ENCODE results near the gene MYO5B.
"Not testable (repeated sequence)": the region's sequence is repeated elsewhere in the genome, so short reads cannot be mapped to it uniquely, and the experiment has no call there.

MYO5B gene

DNA sequence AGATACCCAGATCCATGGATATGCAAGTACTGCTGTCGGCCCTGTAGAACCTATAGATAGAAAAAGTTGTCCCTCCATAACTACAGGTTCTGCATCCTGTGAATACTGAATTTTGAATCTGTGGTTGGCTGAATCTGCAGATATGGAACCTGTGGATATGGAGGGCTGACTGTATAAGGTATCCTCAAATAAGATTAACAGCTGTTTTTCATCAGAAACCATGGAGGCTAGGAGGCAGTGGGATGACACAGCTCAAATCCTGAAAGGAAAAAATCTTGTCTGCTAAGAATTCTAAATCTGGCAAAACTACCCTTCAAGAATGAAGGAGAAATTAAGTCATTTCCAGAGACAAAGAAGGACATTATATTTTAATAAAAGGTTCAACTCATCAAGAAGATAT is 367.0 kb downstream of the MYO5B start:
- DNase-seq (ENCODE audit: low spot score): no peak

DNA sequence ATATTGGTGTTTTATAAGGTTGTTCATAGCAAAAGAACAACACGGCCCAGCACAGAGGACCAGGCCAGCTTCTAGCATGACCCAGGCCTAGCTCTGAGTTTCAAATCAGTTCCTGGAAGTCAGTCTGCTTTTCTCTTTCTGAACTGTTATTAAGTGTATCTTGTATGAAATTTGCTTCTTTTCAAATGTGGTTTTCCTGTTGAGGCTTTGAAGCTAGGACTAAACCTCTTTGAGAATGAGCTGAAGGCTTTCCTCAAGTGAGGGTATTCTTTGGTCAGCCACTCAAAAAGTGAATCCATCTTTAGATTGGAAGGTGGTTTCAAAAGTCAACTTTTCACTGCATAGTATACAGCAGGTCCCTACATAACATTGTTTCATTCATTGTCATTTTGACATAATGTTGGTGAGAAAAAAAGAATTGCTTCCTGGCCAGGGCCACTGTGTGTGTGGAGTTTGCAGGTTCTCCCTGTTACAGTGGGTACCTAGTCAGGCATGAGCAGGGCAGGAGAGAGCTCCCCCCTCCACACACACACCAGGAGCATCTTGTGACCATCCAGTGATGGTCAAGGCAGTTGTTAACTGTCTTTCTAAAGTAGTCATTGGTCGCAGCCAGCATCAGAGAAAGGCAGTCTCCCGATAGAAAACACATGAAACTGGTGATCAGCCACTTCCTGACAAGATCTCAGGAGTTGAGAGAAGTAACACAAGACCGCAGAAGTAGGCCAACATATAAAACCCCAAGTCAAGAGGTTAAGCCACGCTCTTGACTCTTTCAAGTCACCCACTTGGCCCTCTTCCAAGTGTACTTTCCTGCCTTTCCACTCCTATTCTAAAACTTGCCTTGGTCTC is 374.9 kb downstream of the MYO5B start:
- no peak for DNase-seq (ENCODE audit: low spot score)

DNA sequence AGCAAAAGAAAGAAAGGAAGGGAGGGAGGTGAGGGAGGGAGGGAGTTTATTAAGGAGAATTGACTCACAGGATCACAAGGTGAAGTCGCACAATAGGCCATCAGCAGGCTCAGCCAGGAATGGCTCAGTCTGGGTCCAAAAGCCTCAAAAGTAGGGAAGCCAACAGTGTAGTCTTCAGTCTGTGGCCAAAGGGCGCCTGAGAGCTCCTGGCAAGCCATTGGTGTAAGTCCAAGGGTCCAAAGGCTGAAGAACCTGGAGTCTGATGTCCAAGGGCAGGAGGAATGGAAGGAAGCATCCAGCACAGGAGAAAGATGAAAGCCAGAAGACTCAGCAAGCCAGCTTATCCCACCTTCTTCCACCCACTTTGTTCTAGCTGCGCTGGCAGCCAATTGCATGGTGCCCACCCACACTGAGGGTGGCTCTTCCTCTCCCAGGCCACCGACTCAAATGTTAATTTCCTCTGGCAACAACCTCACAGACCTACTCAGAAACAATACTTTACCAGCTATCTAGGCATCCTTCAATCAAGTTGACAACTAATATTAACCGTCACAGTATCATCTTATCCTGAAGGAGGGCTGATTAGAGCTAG is 375.8 kb downstream of the MYO5B start:
- DNase-seq (ENCODE audit: low spot score): no peak

DNA sequence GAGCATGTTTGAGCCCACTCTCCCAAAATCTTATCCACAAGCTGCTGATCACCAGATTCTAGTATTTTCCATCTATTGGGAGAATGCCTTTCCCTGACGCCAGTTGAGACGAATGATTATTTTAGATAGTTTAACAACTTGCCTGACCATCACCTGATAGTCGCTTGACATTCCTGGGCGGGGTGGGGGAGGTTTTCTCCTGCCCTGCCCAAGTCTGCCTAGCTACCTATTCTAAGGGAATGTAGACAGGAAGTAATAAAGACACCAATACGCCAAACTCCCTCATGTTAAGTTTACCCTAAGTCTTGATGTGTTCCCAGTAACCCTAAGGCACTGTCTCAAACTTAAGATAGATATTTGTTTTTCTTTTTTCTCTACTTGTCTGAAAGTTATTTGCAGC is 377.0 kb downstream of the MYO5B start:
- DNase-seq (ENCODE audit: low spot score): no peak

DNA sequence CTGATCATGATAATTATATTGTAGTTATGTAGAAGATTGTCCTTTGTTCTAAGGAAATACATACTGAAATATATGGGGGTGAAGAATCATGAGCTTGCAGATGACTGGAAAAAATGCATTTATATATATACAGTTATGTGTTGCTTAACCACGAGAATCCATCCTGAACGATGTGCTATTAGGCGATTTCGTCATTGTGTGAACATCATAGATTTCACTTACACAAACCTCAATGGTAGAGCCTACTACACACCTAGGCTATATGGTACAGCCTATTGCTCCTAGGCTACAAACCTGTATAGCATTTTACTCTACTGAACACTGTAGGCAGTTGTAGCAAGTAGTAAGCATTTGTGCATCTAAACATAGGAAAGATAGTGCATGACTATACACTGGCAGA is 379.0 kb downstream of the MYO5B start:
- DNase-seq (ENCODE audit: low spot score): no peak

DNA sequence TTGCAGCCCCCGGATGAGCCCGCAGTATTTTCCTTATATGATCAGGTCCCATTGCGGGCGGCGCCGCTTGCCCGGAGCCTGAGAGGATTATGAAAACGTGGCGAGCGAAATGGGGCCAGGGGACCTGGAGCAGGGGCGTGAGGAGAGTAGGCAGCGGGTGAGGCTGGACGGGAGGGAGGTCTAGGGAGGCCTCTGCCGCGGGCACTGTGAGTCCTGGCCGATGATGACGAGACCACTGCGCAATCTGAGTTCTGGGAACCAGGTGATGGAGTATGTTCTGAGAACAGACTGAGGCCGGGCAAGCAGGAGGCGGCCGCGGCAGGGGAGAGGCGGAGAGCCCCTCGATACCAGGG is 380.8 kb downstream of the MYO5B start:
- peak; percentile 61 for DNase-seq (ENCODE audit: low spot score)

DNA sequence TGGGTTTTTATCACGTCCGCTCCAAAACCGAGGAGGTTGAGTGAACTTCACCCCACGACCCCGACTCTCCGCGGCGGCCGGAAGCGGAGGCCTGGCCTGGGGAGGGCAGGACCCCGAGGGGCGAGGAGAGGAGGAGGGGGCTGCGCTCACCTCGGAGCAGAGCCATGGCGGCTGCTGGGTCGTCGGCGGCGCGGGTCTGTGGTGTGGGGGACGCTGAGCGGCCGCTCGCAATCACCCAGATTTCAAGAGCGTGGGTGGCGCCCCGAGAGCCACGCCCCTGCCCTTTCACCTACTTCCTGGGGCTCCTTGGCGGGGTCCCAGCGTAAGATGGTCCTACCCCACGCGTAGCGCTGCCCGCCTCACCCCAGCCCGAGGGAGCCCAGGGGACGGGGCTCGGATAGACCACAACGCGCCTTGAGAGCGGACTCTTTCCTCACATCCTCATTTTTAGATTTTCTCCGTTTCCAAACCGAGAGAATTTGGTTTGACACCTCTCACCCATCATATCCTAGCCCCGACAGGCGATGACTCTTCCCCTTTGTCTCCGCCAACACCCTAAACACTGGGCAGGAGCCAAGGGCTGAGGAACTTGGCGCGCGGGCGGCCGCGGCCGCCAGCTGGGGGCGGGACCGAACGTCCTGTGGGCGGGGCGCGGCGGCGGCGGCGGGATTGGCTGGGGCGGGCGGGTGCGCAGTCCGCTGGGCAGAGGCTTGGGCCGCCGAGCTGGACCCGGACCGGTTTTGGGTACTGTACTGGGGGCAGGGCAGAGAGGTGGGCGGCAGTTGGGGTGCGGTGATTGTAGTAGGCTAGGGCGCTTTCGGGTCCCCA is 381.4 kb downstream of the MYO5B start, which contains the start of gene ACAA2:
ACAA2 (minus strand) TSS at position 215 of the 828 bp plus-strand sequence; CDS start at position 166, 49 bp downstream.
- peak; percentile 96 for DNase-seq (ENCODE audit: low spot score)

DNA sequence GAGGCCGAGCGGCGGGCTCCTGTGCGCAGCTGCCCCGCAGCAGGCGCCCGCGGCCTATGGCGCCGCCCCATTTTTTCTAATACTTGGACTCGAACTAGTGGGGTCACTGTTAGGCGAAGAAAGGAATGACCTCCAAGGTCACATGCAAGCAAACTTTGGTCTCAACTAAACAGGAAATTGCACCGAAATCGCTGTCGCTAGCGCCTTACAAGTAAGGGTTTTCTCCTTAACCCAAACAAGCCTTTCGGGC is 382.0 kb downstream of the MYO5B start:
- peak; percentile 64 for DNase-seq (ENCODE audit: low spot score)

DNA sequence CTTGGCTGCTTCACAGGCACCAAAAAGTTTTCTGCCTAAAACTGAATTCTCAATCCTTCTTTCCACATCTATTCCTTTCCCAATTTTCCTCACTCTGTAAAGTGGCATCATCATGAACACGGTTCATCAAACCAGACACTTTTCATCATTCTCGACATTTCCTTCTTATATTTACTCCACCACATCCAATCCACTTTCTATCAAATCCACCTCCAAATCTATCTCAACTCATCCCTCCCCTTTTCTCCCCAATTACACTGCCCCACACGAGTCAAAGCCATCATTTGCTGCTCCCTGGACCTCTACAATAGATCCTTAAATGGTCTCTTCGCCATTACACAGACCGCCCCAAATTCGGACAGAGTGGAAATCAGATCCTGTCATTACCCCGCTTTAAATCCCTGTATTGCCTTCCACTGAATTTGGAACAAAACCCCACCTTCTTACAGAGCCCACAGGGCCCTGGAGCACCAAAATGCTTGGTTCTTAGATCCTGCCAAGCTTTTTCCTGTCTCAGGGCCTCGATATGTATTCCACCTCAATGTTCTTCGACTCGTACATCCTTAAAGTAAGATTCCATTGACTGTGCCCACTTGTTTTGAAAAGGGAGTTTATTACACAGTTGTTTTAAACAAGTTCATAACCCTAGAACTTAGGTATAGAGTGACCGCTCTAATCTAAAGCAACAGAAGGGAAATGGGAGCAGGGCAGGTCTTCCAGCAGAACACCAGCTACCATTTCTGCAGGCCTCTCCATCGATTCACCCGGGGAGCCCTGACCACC is 382.5 kb downstream of the MYO5B start:
- DNase-seq (ENCODE audit: low spot score): peak; percentile 16

DNA sequence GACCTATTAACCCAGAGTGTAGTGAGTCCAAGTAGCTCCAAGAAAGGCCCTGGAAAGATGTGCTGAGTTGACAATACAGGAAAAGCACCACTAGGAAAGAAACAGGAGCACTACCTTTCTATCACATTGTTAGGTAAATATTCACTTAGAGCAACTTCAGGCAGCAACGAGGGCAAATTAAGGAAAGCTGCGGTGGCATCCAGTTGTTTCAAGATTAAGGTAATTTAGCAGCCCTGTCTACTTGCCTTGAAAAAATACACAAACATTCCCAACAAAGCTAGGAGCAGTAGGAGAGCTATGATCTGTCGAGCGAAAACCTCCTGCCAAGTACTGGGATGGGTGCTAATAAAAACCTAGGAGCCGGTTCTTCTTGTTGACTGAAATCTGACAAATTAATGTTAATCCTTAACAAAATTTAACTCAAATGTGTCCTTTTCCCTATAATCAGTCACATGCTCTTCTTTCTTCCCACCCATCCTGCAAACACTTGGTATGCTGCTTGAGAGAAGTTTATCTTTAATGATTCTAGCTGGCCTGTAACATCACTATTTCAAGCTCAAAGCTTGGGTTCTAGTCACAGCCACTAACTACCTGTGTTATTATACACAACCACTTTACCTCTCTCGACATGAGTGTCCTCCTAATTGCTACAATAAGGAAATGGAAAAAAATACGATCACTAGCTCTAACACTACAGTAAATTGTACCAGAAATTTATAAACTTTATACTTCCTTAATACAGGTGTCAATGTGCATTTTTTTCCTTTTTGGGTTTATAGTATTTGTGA is 383.6 kb downstream of the MYO5B start:
- no peak for DNase-seq (ENCODE audit: low spot score)

DNA sequence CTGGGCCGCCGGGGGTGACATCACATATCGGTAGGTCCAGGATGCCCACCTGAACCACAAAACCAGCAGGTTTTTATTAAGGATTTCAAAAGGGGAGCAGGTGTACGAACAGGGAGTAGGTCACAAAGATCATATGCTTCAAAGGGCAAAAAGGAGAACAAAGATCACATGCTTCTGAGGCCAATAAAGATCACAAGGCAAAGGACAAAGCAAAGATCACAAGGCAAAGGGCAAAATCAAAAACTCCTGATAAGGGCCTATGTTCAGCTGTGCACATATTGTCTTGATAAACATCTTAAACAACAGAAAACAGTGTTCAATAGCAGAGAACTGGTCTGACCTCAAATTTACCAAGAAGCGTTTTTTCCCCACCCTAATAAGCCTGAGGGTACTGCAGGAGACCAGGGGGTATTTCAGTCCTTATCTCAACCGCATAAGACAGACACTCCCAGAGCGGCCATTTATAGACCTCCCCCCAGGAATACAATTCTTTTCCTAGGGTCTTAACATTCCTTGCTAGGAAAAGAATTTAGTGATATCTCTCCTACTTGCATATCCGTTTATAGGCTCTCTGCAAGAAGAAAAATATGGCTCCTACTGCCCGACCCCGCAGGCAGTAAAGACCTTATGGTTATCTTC is 386.3 kb downstream of the MYO5B start:
- DNase-seq (ENCODE audit: low spot score): not testable (repeated sequence)

DNA sequence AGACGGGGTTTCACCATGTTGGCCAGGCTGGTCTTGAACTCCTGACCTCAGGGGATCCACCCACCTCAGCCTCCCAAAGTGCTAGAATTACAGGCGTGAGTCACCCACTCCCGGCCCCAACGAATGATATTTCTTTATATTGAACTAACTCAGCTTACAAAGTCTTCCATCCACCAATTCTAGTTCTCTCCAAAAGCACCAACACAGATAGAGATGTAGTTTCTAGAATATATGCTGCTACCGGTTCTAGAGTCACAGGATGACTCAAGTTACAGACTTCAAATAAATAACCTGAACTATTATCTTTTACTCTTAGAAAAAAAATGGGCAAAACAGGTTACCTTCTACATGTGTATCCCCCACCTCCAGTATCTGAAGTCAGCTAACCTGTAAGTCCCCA is 390.9 kb downstream of the MYO5B start:
- no peak for DNase-seq (ENCODE audit: low spot score)

DNA sequence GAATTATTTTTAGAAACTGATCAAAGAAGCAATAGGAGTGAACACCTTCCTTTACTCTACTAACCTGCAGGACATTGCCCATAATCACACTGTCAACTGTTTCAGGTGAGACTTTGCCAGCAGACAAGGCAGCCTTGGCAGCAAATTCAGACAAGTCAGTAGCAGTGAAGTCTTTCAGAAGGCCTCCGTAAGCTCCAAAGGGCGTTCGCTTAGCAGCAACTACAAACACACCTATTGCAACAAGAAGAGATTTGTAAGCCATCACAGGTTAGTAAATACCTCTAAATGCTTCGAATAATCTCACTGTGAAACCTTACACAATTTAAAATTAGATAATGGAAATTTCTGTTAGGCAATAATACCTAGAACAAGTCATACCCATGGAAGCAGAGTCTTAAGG is 392.3 kb downstream of the MYO5B start:
- no peak for DNase-seq (ENCODE audit: low spot score)

DNA sequence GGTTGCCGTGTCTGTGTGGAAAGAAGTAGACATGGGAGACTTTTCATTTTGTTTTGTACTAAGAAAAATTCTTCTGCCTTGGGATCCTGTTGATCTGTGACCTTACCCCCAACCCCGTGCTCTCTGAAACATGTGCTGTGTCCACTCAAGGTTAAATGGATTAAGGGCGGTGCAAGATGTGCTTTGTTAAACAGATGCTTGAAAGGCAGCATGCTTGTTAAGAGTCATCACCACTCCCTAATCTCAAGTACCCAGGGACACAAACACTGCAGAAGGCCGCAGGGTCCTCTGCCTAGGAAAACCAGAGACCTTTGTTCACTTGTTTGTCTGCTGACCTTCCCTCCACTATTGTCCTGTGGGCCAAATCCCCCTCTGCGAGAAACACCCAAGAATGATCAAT is 394.5 kb downstream of the MYO5B start:
- DNase-seq (ENCODE audit: low spot score): not testable (repeated sequence)

DNA sequence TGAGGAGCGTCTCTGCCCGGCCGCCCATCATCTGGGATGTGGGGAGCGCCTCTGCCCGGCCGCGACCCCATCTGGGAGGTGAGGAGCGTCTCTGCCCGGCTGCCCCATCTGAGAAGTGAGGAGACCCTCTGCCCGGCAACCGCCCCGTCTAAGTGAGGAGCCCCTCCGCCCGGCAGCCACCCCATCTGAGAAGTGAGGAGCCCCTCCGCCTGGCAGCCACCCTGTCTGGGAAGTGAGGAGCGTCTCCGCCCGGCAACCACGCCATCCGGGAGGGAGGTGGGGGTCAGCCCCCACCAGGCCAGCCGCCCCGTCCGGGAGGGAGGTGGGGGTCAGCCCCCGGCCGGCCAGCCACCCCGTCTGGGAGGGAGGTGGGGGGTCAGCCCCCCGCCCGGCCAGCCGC is 395.1 kb downstream of the MYO5B start:
- not testable (repeated sequence) for DNase-seq (ENCODE audit: low spot score)

DNA sequence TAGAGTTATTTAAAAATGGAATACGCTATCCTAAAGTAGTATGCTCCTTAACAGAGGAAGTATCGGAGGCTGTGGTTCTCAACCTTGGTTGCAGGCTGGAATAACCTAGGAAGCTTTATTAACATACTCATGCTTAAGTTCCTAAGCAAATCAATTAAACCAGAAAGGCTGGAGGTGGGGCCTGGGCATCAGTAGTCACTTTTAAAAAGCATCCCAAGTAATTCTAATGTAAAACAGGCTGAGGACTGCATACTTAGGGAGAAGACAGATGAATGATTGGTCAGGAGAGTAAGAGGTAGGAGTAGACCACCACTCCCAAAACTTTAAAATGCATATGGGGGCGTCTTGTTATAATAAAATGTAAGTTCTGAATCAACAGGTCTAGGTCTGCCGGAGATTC is 396.9 kb downstream of the MYO5B start:
- no peak for DNase-seq (ENCODE audit: low spot score)

DNA sequence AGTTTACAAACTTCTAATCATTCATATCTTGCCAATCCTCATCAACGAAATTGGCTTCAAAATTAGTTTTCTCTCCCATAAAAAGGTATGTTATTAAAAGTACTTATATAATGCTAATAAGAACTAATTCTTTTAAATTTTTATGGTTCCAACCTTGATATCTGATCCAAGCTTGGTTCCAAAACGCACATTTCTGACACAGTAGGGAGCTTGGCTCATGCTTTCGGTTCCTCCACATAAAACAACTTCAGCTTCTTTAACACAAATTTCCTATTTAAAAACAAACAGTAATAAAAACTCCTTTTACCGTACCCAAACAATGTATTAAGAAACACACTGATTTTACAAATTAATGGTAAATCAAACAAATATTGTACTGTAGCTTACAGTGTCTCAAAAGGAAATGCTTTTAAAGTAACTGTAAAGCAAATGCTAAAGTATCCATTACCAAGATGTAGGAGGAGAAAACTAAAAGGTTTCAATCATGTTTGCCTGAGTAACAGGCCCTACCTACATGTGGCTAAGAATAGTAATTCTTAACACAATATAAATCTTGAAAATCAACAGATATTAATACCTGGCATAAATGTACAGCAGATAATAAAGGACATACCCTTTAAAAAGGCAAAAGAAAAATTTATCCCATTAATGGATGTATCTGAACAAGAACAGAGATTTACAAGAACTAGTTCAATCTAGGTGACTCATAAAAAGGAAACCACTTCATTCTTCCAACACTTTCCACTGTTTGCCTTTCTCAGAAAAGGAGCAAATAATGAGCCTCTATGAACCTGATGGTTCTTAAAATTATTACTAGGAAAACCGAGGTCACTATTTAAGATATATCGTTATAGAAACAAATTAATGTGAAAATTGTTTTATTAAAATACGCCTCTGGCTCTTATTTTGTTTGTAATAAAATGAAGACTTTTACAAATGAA is 399.1 kb downstream of the MYO5B start:
- DNase-seq (ENCODE audit: low spot score): no peak

DNA sequence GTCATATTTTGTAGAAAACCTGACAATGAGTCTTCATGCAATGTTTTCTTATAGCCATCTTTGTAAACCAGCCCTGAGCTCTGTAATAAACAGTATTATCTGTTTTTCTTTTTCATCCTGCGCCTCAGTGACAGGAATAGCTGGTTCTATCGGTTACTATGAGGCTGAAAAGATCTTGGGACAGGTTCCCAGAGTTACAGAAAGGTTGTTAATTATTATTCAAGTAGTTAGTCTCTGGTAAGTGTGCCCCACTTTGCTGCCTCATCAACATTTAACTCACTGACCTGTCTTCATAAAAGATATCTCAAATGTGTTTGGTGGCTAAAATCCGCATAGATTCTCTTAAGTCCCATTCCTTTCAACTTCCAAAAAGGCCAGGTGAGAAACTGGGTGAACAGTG is 400.2 kb downstream of the MYO5B start:
- no peak for DNase-seq (ENCODE audit: low spot score)

DNA sequence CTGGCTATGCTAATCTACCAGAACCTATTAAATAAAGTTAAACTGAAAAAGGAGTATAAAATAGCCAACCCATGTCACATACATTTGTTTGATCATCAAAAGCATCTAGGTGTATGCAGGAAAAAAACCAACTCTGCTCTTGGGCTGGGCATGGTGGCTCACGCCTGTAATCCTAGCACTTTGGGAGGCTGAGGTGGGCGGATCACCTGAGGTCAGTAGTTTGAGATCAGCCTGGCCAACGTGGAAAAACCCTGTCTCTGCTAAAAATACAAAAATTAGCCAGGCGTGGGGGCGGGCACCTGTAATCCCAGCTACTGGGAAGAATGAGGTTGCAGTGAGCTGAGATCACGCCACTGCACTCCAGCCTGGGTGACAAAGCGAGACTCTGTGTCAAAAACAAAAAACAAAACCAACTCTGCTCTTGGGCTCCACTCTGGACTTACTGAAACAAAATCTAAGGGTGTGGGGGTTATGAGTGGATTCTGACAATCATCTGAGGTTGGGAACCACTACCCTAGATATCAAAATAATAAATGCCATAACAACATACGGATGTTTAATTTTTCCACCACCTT is 405.3 kb downstream of the MYO5B start:
- DNase-seq (ENCODE audit: low spot score): not testable (repeated sequence)
